ENCODE results near the gene DNASE1L2.

The DNASE1L2 gene

DNA sequence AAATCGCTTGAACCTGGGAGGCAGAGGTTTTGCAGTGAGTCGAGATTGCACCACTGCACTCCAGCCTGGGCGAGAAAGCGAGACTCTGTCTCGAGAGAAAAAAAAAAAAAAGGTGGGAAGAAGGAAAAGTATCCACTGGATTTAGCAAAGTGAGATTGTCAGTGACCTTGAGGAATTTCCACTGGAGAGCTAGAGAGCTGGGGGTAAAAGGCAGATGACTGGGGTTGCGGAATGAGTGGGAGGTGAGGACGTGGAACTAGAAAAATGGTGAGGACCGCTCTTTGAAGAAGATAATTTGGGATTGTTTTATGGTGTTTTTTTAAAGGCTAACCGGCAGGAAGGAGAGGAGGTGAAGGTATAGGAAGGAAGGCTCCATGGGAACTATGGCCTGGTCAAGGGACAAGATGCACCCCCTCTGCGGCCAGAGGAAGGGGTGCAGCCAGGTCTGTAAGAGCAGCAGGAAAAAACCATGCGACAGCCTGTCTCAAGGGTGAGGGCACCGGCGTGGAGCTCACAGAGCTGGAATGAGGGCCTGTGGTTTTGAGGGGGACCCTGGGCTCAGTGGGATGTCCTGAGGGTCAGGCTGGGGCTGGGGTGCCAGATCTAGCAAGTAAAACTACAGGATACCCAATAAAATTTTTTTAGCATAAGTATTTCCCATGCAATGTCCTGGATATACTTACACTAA, 31.7 kb upstream of the DNASE1L2 start:
- DNase-seq, result no peak

DNA sequence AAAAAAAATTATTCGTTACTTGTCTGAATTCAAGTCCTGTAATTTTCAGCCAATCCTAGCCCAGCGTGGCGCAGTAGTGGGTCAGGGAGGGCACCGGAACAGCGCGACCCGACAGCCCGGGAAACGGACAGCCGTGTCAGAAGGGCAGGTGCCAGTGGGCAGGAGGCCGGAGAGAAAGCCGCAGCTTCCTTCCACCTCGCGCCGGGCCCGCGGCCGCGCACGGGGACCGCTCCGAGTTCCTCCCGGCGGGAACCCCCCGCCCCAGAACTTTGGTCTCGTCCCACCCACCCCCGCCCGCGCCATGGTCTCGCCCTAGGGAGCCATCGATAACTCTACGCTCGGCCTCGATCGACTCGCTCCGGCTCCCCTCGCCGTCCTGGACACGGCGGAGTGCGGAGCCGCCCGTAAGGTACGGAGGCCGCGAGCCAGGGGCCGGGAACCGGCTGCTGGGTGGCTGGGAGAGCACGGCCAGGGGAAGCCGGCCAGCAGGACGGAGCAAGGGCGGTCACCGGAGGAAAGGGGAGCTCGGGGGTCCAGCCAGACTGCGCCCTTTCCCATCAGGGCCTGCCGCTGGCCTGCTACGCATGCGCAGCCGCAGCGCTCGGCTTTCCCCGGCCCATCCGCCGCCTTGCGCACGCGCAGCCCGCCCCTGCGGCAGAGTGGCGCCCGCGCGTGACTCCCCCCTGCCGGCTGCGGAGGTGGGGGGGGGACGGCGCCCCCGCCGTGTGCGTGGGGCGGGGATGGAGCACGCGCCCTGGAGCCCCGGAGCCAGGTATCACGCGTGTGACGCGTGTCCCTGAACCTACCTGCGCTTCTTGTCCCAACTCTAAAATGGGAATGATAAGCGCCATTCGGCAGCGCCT, 30.9 kb upstream of the DNASE1L2 start, which contains the start of gene MLST8:
TSS of gene MLST8 (plus strand) at position 351 of the 863 bp plus-strand sequence. CDS start 632 bp downstream, outside the sequence.
- peak; percentile 73 to 90 (median 82) for DNase-seq

DNA sequence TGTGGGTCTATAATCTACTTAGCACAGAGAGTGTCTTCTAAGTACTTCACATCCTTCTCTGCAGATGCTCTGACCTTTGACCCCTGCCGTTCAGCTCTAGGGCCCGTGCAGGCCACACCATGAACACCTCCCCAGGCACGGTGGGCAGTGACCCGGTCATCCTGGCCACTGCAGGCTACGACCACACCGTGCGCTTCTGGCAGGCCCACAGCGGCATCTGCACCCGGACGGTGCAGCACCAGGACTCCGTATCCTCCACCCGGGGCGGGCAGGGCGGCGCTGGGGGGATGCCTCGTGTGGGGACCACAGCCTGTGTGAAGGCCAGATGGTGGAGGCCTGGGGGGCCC, 30.3 kb upstream of the DNASE1L2 start:
- DNase-seq, result no peak

DNA sequence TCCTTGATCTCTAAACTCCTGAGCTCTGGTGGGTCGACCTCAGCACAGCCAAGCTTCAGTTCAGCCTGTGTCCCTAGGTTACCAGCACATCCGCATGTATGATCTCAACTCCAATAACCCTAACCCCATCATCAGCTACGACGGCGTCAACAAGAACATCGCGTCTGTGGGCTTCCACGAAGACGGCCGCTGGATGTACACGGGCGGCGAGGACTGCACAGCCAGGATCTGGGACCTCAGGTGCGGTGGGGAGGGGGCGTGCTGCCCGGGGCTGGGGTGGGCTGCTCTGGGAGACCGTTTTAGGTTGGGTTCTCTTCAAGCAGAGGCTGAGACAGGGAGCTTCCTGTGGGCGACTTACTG, 29.8 kb upstream of the DNASE1L2 start:
- no peak for DNase-seq

DNA sequence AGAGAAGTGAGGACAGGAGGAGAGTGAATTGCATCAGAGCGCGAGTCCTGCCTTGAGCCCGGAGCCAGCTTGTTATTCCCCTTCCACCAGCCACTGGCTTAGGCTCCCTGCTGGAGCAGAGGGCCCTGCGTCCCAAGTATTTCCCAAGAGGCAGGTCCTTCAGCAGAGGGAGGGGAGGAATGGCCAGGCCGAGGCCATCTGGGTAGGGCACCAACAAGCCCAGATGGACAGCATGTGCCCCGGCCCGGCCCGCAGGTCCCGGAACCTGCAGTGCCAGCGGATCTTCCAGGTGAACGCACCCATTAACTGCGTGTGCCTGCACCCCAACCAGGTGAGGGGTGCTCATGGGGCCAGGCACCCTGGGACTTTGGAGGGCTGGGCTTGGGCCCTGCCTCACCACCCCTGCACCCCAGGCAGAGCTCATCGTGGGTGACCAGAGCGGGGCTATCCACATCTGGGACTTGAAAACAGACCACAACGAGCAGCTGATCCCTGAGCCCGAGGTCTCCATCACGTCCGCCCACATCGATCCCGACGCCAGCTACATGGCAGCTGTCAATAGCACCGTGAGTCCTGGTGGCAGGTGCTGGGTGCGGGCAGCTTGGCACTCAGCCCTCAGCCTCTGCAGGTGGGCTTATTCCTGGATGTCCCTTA, 29.3 kb upstream of the DNASE1L2 start:
- no peak for DNase-seq

DNA sequence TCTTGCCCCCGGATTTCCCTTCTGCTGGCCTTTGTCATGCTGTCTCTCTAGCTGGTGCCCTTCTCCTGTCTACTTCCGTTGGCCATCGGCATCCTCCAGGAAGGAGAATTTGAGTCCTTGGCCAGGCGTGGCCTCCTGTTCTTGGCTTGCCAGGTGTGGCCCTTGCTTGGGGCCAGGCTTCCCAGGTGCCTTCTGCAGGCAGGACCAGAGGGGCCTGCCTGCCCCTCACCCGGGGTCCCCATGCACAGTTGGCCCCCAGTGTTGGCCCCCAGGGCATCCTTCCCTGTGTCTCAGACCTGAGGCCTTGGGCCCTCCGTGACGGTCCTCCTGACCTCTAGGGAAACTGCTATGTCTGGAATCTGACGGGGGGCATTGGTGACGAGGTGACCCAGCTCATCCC, 28.4 kb upstream of the DNASE1L2 start:
- no peak for DNase-seq

DNA sequence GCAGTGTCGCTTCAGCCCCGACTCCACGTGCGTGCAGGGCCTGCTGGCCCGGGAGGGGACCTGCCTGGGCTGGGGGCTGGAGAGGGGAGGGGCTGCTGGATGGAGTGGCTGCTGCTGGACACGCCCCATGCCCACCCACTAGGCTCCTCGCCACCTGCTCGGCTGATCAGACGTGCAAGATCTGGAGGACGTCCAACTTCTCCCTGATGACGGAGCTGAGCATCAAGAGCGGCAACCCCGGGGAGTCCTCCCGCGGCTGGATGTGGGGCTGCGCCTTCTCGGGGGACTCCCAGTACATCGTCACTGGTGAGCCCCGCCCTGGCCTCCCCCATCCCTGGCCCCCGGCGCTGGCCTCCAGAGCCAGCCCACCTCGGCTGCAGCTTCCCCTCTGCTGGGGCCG, 27.9 kb upstream of the DNASE1L2 start:
- no peak for DNase-seq

DNA sequence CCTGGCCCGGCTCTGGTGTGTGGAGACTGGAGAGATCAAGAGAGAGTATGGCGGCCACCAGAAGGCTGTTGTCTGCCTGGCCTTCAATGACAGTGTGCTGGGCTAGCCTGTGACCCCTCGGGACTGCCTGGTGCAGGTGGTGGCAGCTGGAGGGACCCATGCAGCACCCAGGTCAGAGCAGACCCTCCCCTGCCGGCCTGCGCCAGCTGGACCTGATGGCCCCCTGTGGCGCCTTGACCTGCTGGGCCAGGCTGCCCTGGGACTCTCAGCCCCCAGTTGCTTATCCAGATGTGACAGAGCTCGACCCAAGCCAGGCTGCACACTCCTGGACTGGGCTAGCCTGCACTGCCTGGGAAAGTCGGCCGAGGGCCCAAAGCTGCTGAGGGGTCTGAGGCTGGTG, 27.5 kb upstream of the DNASE1L2 start:
- DNase-seq, result no peak

DNA sequence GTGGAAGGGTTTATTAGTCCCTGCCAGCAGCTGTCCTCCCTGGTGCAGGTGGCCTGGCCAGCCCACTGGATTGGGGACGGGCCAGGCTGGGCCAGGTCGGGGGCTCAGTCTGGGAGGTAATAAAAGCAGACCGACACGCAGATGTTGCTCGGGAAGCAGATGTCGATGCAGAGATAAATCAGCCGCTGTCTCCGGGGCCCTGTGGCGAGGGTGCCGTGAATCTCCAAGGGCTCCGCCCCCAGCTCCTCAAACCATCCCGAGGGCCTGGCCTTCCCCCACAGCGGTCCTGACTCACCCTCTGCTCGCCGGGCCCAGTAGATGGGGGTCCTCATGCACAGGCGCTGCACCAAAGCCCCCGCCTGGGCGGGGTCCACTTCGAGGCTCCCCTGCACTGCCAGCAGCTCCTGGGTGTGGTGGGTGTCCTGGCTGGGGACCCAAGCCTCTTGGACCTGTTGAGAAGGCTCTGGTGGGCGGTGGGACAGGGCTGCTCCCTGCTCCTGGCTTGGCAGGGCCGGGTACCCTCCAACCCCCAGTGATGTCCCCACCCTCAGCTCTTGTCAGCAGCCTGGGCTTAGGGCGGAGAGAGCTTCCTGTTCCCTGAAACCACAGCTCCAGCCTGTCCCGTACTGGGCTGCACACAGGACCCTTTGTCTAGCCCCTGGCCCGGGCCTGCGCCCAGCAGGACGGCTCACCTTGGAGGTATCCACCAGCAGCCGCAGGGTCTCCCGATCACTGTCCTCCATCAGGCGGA, 26.8 kb upstream of the DNASE1L2 start:
- no peak for DNase-seq

DNA sequence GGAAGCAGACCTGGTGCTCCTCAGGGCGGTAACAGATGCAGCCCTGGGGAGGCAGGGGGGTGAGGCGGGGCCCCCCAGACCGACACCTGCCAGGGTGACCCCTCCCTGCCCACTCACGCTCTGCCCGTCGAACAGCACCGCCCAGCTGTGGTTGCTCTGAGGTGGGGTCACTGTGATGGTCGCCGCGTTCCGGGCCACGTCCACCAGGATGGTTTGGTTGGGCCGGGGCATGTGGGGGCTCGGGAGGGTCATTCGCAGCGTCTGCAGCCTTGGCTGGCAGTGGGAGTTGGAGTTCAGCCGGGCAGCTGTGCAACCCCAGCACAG, 26.3 kb upstream of the DNASE1L2 start:
- DNase-seq, result no peak

DNA sequence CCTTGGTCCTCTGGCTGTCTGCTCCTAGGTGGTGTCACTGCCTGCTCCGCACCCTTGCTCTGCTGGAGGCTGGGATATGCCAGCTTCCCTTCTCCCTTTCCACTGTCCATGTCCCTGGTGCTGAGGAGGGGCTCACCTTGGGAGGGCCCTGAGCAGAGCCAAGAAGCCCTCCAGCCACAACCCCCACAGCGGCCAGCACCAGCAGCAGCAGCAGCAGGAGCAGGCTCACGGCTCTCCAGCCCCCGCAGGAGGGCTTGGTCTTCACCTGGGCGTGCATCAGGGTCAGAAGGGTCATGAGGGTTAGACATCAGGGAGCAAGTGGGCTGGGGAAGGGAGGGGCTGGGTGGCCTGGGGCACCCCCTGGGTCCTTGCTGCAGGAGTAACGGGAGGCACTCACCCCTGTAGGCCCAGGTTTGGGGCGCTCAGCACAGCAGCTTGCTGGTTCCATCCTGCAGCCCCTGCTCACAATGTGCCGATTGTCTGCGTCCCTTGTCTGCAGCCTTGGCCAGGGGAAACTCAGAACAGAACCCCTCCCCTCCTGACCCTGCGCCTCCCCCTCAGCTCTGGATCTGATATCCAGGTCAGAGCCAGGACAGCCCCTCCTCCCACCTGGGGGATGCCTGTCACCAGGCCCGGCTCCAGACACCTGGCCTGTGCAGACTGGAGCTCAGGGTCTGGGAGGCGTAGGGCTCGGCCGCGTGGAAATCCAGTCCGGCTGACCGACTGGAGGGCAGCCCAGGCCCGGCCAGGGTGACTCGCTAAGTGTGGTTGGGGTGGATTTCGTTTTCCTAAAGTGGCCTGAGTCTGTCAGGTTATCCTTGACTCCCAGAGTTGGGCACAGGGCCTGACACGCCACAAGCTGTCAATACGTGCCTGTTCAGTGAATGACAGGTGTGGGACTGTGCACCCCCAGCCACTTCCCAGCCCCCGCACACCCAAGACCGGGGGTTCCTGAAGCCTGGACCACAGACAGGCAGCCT, 25.6 kb upstream of the DNASE1L2 start, which contains the start of gene BRICD5:
TSS of gene BRICD5 (minus strand) at position 478 of the 980 bp plus-strand sequence. CDS start at position 448, 30 bp downstream.
- no peak for DNase-seq

DNA sequence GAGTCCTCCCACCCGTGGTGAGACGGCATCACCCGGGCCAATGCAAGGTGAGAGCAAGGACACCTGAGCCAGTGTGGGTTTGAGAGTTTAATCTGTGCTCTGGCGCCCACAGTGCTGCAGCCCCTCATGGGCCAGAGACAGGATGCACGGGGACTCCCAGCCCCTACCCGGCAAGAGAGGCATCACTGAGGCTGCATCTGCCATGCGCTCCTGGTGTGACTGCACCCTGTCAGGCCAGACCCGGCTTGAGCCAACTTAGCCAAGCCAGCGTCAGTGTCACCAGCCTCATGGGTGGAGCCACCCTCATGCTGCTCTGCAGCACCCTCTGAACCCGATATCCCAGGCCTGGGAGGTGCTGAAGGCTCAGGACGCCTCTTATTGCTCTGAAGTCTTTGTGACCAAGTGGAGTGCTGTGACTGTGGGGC, 24.3 kb upstream of the DNASE1L2 start:
- DNase-seq, result no peak

DNA sequence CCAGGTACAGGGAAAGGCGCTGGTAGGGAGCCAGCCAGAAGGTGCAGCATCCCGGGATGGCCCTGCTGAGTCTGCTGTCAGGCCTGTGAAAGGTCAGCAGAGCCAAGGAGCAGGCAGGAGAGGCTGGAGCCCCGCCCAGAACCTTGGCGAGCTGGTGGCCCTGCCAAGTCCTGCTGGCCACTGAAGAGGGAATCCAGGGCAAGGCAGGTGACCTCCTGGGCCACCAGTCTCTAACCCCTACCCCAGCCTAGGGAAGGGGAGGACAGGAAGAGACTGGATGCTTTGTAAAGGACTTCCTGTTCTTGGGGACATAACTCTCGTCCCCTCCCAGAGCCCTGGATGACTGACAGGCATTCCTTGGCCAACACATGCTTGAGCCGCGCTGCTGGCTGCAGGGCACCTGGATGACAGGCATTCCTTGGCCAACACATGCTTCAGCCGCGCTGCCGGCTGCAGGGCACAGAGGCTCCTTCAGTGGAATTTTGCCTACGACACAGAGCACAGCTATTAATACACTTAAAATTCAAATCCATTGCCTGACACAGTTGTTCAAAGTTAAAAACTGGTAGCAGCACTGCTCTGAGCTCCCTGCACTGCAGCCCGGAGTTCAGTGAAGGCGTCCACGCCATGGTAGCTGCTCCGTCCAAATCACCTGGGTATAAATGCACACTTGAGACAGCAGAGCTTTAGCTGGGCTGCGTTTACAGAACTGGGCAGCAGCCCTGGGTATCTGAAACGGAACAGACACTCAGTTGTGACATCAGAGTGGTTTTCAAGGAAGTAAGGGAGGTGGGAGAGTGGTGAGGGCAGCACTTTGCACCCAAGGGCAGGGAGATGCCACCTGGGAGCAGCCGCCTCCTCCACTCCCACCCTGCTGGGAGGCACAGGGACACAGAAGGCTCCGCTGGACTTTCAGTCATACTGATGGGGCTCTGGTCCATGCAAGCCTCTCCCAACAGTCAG, 23.6 kb upstream of the DNASE1L2 start:
- no peak for DNase-seq

DNA sequence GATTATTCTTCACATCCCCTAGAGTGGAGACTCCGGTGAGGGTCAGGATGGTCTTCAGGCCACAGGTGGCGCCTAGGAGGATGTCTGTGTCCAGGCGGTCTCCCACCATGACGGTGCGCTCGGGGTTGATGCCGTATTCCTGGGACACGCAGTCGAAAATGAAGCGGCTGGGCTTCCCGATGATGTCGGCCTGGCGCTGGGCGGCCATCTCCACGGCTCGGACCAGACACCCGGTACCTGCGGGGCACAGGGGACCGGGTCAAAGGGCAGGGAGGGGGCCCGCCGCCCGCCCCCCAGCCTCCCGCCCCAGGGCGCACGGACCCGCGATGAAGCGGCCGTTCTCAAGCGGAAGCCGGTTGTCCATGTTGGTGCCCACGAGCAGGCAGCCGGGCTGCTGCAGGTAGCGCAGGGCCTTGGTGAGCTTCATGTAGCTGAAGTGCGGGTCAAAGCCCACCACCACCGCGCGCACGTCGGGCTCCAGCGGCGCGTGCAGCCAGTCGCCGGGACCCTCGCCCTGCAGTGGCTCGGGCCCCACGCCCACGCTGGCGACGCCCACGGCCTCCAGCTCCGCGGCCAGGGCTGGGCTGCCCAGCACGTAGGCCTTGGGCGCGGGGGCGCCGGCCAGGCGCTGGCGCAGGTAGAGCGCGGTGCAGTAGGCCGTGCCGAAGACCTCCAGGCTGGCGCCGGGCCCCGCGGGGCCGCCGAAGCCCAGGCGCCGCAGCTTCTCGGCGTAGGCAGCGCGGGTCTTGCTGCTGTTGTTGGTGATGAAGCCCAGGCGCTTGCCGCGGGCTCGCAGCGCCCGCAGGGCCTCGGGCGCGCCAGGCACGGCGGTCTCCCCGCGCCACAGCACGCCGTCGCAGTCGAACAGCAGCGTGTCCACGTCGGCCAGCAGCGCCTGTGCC, 22.2 kb upstream of the DNASE1L2 start:
- DNase-seq, result no peak

DNA sequence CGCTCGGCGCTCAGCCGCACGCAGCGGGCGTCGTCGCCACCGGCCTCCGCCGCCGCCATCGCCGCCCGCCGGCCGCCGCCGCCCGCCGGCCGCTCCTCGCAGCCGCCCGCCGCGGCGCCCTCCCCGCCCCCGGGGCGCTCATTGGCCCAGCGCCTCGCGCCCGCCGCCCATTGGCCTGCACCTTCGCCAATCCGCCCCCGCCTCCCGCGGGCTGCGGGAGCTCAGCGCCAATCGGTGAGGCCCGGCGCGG, 21.6 kb upstream of the DNASE1L2 start, which contains the start of gene PGP:
TSS of gene PGP (minus strand) at position 122 of the 250 bp plus-strand sequence. CDS start at position 59, 63 bp downstream.
- DNase-seq, result no peak

DNA sequence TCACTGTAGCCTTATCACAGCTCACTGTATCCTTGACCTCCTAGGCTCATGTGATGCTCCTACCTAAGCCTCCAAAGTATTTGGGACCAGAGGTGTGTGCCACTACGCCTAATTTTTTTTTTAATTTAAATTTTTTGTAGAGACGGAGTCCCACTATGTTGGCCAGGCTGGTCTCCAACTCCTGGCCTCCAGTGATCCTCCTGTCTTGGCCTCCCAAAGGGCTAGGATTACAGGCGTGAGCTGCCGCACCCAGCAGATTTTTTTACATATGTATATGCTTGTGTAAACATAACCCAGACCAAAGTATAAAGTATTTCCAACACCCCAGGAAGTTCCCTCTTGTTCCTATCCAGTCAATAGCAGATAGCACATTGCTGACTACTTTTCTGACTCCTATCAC, 19.9 kb upstream of the DNASE1L2 start:
- no peak for DNase-seq

DNA sequence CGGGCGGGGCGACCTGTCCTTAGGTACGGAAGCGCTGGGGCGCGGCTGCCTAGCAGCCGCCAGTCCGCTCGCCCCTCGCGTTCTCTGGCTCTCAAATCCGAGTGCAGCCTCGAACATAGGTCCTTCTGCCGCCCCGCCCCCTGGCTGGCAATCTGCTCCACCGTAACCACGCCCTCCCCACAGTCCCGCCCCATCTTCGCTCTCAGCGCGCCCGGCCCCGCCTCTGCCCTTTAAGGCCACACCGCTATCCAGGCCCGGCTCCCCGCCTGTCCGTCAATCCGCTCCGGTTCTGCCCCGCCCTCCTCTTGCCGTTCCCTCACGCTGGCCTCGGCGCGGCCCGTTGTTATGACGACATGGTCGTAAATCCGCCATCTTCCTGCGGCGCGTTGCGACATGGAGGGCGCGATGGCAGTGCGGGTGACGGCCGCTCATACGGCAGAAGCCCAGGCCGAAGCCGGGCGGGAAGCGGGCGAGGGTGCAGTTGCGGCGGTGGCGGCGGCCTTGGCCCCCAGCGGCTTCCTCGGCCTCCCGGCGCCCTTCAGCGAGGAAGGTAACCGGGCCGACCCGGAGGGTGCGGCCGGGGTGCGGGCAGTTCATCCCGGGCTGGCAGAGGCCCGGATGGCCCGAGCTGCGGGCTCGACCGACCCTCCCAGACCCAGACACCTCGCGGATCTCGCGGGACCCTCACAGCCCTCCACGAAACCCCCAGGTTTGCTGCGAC, 12.9 kb upstream of the DNASE1L2 start, which contains the start of gene E4F1:
TSS of gene E4F1 (plus strand) at position 371 of the 721 bp plus-strand sequence. CDS start at position 394, 23 bp downstream.
- DNase-seq, result peak; percentile 98 to 99 (median 98)

DNA sequence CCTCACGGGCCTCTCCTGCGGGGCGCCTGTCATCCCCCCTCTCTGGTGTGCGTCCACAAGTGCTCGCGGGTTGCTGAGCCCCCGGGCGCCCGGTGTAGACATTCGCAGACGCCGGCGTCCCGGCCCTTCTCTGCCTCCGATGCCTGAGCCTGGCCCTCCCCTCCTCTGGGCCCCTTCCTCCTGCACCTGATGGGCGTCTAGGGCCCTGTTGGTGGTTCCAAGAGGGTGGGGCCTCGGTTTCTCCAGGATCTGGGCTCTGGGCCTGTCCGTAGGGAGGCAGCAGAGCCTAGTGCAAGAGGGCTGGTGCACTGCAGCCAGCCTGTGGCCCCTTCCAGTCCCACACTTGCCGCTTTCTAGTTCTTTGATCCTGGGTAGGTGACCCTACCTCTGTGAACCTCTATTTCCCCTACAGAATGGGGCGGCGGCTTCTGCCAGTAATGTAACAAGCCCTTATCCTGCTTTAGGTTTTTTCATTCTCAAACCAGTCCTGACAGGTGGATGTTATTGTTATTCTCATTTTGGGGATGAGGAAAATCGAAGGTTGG, 12.2 kb upstream of the DNASE1L2 start:
- peak in 1 of 4 experiments; percentile 35 for DNase-seq
